Measurements from ENCODE around the gene CLSTN1. TPM values are rescaled to one million over a fixed set of nuclear protein-coding genes. Genes with fewer than 3 reads are reported as not detected.

The CLSTN1 gene
- total and polyA plus RNA-seq, 10 of the 15 experiments (the other 5 are each of a cell fraction or from before 2014, with no cell fraction given), result 2.7 to 64.4 (median 23.2) TPM

DNA sequence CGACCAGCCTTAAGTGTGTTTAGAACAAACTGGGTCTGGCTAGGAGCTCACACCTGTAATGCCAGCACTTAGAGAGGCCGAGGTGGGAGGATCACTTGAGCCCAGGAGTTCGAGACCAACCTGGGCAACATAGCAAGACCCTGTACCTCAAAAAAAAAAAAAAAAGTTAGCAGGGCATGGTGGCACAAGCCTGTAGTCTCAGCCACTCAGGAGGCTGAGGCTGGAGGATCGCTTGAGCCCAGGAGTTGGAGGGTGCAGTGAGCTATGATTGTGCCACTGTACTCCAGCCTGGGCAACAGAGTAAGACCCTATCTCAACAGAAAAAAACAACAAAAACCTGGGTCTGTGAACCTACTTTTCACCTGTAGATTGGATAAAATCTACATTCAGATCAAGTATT is 117.6 kb downstream of the CLSTN1 start:
- ChIA-PET CTCF (interaction anchor here (6.2 kb wide), 1 partner anchor 78 kb away, joined by 34 read pairs; no protein-coding TSS in a partner anchor), POLR2A (interaction anchor here (0.7 kb wide), 1 partner anchor 76 kb away, joined by 4 read pairs; no protein-coding TSS in a partner anchor), RAD21 (ENCODE audit: unreplicated experiment) (no interaction called here), SMC1A (ENCODE audit: uncharacterized antibody, unreplicated experiment) (no interaction called here)
- Histone ChIP-seq H3K9me3 (replicated peaks; ENCODE audit: control insufficient read depth, insufficient read depth, low read length) (peaks cover 12% of the 10 kb centered on the region), H2AFZ (ENCODE audit: control insufficient read depth, low read depth, low read length) (no peak overlapping the region), H4K20me1 (ENCODE audit: control insufficient read depth, insufficient read depth) (no peaks in the 10 kb centered on the region), H3K27ac (ENCODE audit: control insufficient read depth, insufficient read depth) (no peak overlapping the region), H3K79me2 (ENCODE audit: control insufficient read depth, insufficient read depth, low read length) (peaks cover 29% of the 10 kb centered on the region), H3K4me3 (no peak overlapping the region), H3K9ac (ENCODE audit: control insufficient read depth, insufficient read depth, low read length) (no peak overlapping the region), H3K27me3 (replicated peaks in 1 of 2; ENCODE audit: control insufficient read depth in 2 of 2, insufficient read depth in 2 of 2, low read length in 1 of 2) (no peaks in the 10 kb centered on the region), H3K4me2 (ENCODE audit: control insufficient read depth, insufficient read depth) (no peak overlapping the region), H3K36me3 (ENCODE audit: control insufficient read depth in 2 of 2, insufficient read depth in 2 of 2, low read length in 1 of 2) (peaks cover 9 to 25% of the 10 kb centered on the region in 2 experiments), H3K4me1 (ENCODE audit: control insufficient read depth, insufficient read depth, low read length) (peaks cover 16% of the 10 kb centered on the region)
- intact Hi-C loops (cut with micrococcal nuclease; ENCODE audit: unreplicated experiment), result no loop called here
- no TSS peak for BruUV-seq (replicated peaks)
- WGBS (ENCODE audit: insufficient coverage, insufficient replicate concordance, low lambda C conversion rate, missing lambda C conversion rate), result 89% methylated on average over 4 of the region's 4 CpGs
- DNase-seq (ENCODE audit: low read depth, low spot score) (no peak), FAIRE-seq (no peak), ATAC-seq (no peak)
- in situ Hi-C loops (cut with MboI), result no loop called here
- TF ChIP-seq HCFC1 (IDR thresholded peaks at IDR 0.05; ENCODE audit: low read length), result no peak
- TF ChIP-seq RUNX3 (IDR thresholded peaks at IDR 0.05; ENCODE audit: low read length), result no peak
- no peak for TF ChIP-seq NBN (IDR thresholded peaks at IDR 0.05)
- TF ChIP-seq NFXL1 (IDR thresholded peaks at IDR 0.05; ENCODE audit: borderline replicate concordance), result no peak
- no peak for TF ChIP-seq RCOR1 (conservative IDR thresholded peaks at IDR 0.05; ENCODE audit: low read depth, low read length)
- no peak for TF ChIP-seq EP300 (IDR thresholded peaks at IDR 0.05; ENCODE audit: borderline replicate concordance in 1 of 2, control insufficient read depth in 1 of 2, low read depth in 2 of 2, low read length in 2 of 2)

GRCh38 chr1:9705337-9706093 is 118.2 kb downstream of the CLSTN1 start:
- peaks cover 16% of the 10 kb centered on the region for H3K4me1 ChIP-seq (ENCODE audit: control insufficient read depth, insufficient read depth, low read length)
- FAIRE-seq (no peak), DNase-seq (ENCODE audit: low read depth, low spot score) (no peak), ATAC-seq (no peak)
- no peak for TF ChIP-seq CEBPB (IDR thresholded peaks at IDR 0.05; ENCODE audit: borderline replicate concordance in 1 of 2, low read depth in 2 of 2, low read length in 2 of 2)
- TF ChIP-seq BCL3 (IDR thresholded peaks at IDR 0.05; ENCODE audit: borderline replicate concordance, insufficient read depth, low read depth, low read length, poor library complexity, severe bottlenecking), result peak; percentile 31
- SMC1A ChIA-PET (ENCODE audit: uncharacterized antibody, unreplicated experiment), result no interaction called here
- H3K27ac ChIP-seq (ENCODE audit: control insufficient read depth, insufficient read depth), result no peak overlapping the region
- H4K20me1 ChIP-seq (ENCODE audit: control insufficient read depth, insufficient read depth), result no peaks in the 10 kb centered on the region
- no peak overlapping the region for H3K9ac ChIP-seq (ENCODE audit: control insufficient read depth, insufficient read depth, low read length)
- 66% methylated on average over 8 of the region's 8 CpGs for WGBS (ENCODE audit: insufficient coverage, insufficient replicate concordance, low lambda C conversion rate, missing lambda C conversion rate)
- POLR2A ChIA-PET, result no interaction called here
- H3K4me3 ChIP-seq, result no peak overlapping the region
- H3K4me2 ChIP-seq (ENCODE audit: control insufficient read depth, insufficient read depth), result no peak overlapping the region
- no peak overlapping the region for H2AFZ ChIP-seq (ENCODE audit: control insufficient read depth, low read depth, low read length)
- CTCF ChIA-PET, result interaction anchor here (1.4 to 6.2 kb wide), 2 partner anchors 52 to 78 kb away, joined by 3 to 34 read pairs; no protein-coding TSS in a partner anchor
- peaks cover 34% of the 10 kb centered on the region for H3K79me2 ChIP-seq (ENCODE audit: control insufficient read depth, insufficient read depth, low read length)
- RAD21 ChIA-PET (ENCODE audit: unreplicated experiment), result no interaction called here
- peaks cover 10 to 18% of the 10 kb centered on the region in 2 experiments for H3K36me3 ChIP-seq (ENCODE audit: control insufficient read depth in 2 of 2, insufficient read depth in 2 of 2, low read length in 1 of 2)
- intact Hi-C loops (cut with micrococcal nuclease; ENCODE audit: unreplicated experiment), result no loop called here
- in situ Hi-C loops (cut with MboI), result no loop called here
- peaks cover 12% of the 10 kb centered on the region for H3K9me3 ChIP-seq (replicated peaks; ENCODE audit: control insufficient read depth, insufficient read depth, low read length)
- BruUV-seq (replicated peaks), result TSS peak; percentile 28
- no peaks in the 10 kb centered on the region for H3K27me3 ChIP-seq (replicated peaks in 1 of 2; ENCODE audit: control insufficient read depth in 2 of 2, insufficient read depth in 2 of 2, low read length in 1 of 2)
